ENCODE data around the gene GPC6.

The GPC6 gene

DNA sequence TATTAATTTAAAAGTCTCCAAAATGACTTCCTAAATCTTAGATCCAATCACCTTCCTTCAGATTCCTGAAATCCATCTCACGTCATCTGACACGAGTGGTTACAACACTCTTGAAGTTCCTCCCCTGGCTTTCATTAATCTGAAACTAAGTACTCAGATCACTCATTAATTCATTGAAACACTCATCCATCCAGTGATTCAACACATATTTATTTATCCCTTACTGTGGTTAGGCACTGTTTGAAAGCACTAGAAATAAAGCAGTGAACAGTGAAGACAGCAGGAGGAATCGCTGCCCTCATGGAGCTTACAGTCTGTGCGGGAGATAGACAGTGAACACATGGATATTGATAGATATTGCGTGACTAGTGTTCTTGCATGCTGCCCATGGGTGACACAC lies 780.5 kb downstream of the GPC6 start:
- DNase-seq = no peak

DNA sequence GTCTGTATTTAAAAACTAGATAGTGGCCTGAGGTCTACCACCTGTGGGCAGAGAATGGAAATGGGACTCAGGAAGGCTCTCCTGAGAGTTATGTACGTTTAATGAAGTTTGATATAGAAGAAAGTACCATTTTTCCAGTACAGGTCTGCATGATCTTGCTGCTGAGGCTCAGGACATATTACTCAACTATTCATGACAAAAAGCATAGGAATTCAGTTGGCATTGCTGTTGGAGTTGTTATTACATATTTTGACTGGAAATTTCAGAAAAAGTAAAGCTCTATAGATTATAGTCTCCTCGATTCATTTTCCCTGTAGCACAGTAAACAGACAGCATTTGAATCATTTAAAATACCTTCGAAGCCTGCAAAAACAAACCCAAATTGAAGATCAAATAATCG lies 783.1 kb downstream of the GPC6 start:
- DNase-seq = no peak

DNA sequence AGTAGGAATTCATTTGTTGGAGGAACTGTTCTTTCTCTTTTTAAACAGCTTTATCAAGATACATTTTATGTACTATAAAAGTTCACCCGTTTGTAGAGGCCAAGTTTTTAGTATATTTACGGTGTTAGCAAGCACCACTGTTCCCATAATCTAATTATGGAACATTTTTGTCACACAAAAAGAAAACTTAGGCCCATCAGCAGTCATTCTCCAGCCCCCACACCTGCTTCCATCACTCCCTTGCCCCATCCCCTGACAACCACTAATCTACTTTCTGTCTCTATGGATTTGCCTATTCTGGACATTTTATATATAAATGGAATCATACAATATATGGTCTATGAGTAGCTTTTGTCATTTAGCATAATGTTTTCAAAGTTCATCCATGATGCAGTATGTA lies 787.9 kb downstream of the GPC6 start:
- no peak for DNase-seq

DNA sequence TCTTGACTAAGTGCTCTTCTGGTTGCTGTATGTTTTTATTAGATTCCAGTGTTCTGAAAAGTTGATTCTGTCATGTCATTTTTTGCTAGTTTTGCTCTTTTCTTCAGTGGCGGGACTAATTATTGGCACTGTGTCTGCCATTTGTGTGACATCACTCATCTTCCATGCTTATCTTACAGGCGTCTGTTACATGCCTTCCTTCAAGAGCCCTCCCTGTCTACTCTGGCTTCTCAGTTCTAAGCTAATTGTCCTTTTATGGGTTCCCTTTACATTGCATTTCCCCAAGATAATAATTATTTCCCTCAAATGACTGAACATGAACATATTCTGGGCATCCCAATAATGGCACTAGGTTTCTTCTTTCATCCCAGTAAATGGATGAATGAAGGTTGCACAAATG lies 793.8 kb downstream of the GPC6 start:
- no peak for DNase-seq

- DNase-seq = no peak
Measured at GRCh38 chr13:94020833-94021232, 794.2 kb downstream of the GPC6 start.

GRCh38 chr13:94028234-94028633 lies 801.6 kb downstream of the GPC6 start:
- DNase-seq = no peak

DNA sequence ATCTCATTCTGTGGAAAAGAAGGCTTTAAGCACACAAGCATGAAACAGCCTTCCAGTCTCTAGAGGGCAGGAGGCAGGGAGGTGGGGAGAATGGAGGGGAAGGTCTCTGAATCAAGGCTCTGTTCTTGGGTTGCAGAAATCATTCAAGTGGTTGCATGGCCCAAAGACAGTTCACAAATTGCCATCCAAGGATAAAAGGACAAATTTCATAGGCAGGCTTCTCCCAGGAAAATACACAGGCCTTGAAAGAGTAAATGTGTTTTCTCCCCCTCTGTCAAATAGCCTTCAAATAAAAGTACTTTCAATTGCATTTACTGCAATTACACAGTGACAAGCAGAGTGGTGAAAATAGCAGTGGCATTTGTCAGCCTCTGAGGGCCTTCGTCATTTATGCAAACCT lies 802.0 kb downstream of the GPC6 start:
- peak; percentile 20 for DNase-seq

DNA sequence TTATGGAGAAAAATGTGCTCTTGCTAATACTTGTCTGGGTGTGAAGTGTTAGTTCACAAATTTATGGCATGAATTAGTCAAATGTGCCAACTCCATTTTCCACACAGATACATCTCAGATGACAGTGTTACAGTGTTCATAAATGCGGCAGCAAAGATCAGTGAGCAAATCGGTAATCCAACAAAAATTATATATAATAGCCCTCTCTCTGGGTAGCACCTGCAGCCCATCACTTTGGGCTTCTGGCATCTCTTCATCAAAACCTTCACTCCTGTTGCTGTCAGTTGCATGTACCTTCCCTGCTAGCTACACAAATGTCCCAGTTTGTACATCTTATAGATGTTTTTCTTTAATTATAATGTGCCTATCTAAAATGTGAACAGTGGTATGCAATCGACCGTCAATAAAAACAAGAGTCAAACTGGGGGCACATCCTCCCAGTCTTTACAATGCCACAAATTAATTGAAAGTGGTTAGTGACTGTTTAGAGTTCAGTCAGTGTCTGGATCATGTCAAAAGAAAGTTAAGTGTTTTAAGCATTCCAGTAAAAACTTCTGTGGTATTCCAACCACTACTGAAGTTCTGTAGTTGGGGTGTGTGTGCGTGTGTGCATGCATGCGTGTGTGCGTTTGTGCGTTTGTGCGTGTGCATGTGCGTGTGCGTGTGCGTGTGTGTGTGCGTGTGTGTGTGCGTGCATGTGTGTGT lies 804.0 kb downstream of the GPC6 start:
- DNase-seq = no peak

DNA sequence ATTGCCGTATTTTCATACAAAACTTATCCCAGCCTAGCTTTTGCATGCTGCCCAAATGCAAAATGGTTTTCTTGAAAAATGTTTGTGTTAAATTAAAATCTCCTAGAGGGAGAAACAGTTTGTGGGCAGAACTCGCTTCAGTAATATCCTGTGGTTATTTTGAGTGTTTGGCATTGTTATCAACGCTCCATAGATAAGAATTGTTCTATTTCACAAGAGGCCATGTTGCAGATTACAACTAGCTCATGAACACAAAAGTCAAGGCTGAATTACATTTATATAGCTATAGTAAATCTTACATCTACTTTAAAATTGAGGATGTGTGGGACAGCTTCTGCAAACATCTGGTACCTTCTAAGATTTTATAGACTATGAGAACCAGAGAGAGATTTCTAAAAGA lies 805.0 kb downstream of the GPC6 start:
- DNase-seq = no peak

- DNase-seq = no peak
Measured at GRCh38 chr13:94033098-94033497, 806.5 kb downstream of the GPC6 start.

GRCh38 chr13:94033830-94034642 lies 807.4 kb downstream of the GPC6 start:
- DNase-seq = no peak

DNA sequence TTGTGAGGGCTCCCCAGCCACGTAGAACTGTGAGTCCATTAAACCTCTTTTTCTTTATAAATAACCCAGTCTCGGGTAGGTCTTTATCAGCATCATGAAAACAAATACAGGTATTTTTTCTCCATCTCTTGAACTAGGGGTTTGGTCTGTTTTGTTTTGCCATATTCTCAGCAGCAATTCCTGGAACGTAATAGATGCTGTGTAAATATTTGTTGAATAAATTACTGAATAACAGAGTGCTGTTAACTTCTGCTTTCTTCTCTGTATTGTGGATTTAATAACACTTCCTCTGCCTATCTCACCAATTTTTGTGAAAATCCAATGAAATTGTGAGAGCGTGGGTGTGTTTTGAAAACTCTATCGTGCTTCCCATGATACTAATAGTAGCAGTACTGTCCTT lies 823.4 kb downstream of the GPC6 start:
- DNase-seq = no peak

DNA sequence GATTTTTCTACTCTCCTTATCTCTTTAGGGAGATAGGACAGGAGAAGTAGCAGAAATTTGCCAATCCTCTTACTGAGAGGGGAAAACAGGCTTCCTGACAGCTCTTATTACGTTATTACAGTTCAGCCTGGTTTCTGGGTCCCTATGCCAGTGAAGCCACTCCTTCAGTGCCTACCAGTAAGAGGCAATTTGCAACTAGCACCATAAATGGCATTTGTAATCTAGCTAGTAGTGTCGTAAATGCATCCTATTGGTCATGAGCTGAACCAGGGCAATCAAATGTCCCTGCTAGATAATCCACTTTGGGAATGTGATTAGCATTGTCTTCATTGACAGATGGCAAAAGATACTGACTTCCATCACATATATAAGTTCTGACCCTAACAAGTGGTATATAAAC lies 824.1 kb downstream of the GPC6 start:
- DNase-seq = no peak

GRCh38 chr13:94053986-94054593 lies 827.5 kb downstream of the GPC6 start:
- DNase-seq = peak; percentile 22

- DNase-seq = no peak
Measured at GRCh38 chr13:94056362-94056990, 829.9 kb downstream of the GPC6 start.

GRCh38 chr13:94057618-94058186 lies 831.1 kb downstream of the GPC6 start:
- no peak for DNase-seq

DNA sequence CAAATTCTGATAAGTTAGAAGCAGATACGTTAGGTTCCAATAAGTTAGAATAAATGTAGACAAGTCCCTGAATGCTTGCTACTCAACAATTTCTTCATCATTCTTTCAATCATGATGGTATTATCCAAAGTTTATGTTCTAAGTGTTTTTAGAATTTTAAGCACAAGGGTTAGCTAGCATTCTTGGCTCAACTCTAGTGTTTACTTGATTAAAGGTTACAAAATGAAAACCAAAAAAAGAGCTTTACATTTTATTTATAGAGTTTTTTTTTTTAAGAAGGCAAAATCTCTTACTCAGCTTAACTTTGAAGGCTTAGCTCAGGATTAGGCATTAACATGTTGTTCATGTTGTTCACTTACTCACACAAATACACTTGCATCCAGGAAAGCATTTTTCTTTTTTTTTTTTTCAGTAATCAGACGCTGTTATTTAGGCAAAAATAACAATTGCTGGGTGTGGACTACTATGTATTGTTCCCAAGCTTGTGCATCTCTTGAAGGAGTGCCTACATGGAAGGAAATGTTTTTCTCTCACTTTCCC lies 832.3 kb downstream of the GPC6 start:
- DNase-seq = no peak

DNA sequence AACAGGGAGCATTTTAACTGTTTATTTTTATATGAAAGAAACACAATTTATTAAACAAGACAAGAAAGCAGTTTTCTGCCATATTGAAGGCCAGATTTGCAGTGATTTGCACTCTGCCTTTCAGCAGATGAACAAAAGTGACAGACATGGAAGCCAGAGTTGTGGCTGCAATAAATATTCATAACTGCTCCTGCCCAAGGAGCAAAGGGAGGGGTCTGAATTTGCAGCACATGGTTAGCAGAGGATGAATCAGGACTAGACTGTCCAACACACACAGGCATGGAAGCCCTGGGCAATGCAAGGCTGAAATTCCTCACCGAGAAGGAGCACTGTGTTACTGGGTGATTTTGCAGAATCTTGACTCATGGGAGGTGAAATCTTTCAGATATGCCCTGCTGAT lies 834.7 kb downstream of the GPC6 start:
- DNase-seq = no peak

DNA sequence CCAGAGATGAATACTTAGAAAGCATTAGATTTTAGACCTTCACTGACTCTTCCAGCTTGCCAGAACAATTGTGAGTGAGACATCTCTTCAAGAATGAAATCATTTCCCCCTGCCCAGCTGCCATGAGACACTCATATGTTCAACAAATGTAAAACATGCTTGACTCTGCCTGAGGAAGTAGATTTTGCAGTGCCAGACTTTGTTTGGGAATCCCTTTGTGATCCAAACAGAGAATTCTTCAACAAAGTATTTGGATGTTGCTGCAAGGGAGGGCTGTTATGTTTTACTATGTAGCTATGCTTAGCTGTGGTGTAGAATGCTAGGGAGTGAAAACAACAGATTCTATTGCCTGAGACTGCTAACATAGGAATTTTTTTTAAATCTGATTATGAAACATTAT lies 836.5 kb downstream of the GPC6 start:
- peak; percentile 58 for DNase-seq

GRCh38 chr13:94063848-94064247 lies 837.2 kb downstream of the GPC6 start:
- DNase-seq = no peak

DNA sequence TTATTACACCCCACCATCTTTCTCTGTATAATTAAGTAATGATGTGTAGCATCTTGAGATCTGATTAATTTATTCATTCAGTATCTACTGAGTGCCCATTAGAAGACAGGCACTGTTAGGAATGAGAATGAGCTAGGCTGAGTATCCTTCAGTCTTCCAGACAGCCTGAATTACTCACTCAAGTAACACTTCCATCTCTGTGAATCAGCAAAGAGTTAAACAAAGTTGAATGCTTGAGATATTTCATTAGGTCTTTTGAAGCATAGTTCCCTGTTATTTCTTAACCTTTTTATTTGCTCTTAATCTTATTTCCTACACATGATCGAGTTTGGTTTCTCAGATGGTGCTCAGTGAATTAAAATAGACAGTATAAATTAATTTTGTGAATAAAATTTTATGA lies 839.1 kb downstream of the GPC6 start:
- DNase-seq = no peak

GRCh38 chr13:94073007-94073744 lies 846.6 kb downstream of the GPC6 start:
- no peak for DNase-seq

All from eye (tissue), 1 donor.